Measurements from ENCODE around the gene EXO5. TPM values are rescaled to one million over a fixed set of nuclear protein-coding genes. Genes with fewer than 3 reads are reported as not detected.
A peak's percentile ranks its signal among the peaks of the same experiment; 100 is the strongest.

The EXO5 gene
- polyA plus RNA-seq, 3 donors, result 1.5 to 3.4 (median 2.6) TPM

GRCh38 chr1:40534589-40534988 is 26.0 kb downstream of the EXO5 start:
- no peak for DNase-seq
- intact Hi-C loops (cut with micrococcal nuclease), result no loop called here
- peaks cover 0 to 23% (median 7%) of the 10 kb centered on the region in 7 donors for H3K9me3 Mint-ChIP-seq

GRCh38 chr1:40535732-40536131 is 27.2 kb downstream of the EXO5 start:
- H3K4me3 Mint-ChIP-seq, result no peak overlapping the region
- no peak for TF ChIP-seq CTCF (IDR thresholded peaks at IDR 0.05)

More at GRCh38 chr1:40534589-40534988, 26.0 kb downstream of the EXO5 start:
- no peak for TF ChIP-seq CTCF (IDR thresholded peaks at IDR 0.05)
- no peak overlapping the region for H3K4me3 Mint-ChIP-seq
- no peaks in the 10 kb centered on the region for H3K27me3 ChIP-seq (ENCODE audit: control insufficient read depth in 2 of 2, insufficient read depth in 2 of 2, low read length in 2 of 2)
- H3K27ac ChIP-seq (ENCODE audit: low read depth in 1 of 2, low read length in 2 of 2), result no peak overlapping the region
- no peaks in the 10 kb centered on the region for H4K20me1 ChIP-seq (ENCODE audit: insufficient read depth, low read length)
- no peaks in the 10 kb centered on the region for H3K27me3 Mint-ChIP-seq (ENCODE audit: low read depth in 3 of 3)
- no peak overlapping the region for H3K4me2 ChIP-seq (replicated peaks; ENCODE audit: extremely low read depth, low read length, poor library complexity, severe bottlenecking)
- H2AFZ ChIP-seq (ENCODE audit: insufficient read depth, low read depth, low read length, poor library complexity, severe bottlenecking), result no peak overlapping the region
- no peak overlapping the region for H3K9ac ChIP-seq (ENCODE audit: insufficient read depth, low read length, poor library complexity, severe bottlenecking)
- peaks cover 28% of the 10 kb centered on the region for H3K79me2 ChIP-seq (ENCODE audit: insufficient read depth, low read length)
- no peaks in the 10 kb centered on the region for H3K9me3 ChIP-seq (replicated peaks in 1 of 2; ENCODE audit: control insufficient read depth in 1 of 2, insufficient read depth in 1 of 2, low read length in 2 of 2)
- H3K36me3 ChIP-seq (replicated peaks in 1 of 2; ENCODE audit: control insufficient read depth in 1 of 2, insufficient read depth in 2 of 2, low read length in 2 of 2), result peaks cover 0 to 9% of the 10 kb centered on the region in 2 donors
- peaks cover 9 to 13% of the 10 kb centered on the region in 2 donors for H3K36me3 Mint-ChIP-seq
- peaks cover 30% of the 10 kb centered on the region for H3K4me1 Mint-ChIP-seq
- peaks cover 26 to 34% of the 10 kb centered on the region in 2 donors for H3K4me1 ChIP-seq (ENCODE audit: control insufficient read depth in 1 of 2, insufficient read depth in 2 of 2, low read length in 2 of 2)
- no peak overlapping the region for H3K27ac Mint-ChIP-seq
- no peak overlapping the region for H3K4me3 ChIP-seq (replicated peaks in 1 of 3; ENCODE audit: low read depth in 2 of 3, low read length in 3 of 3)

More at GRCh38 chr1:40535732-40536131, 27.2 kb downstream of the EXO5 start:
- Mint-ChIP-seq H3K9me3 (peaks cover 0 to 14% (median 5%) of the 10 kb centered on the region in 7 donors), H3K27ac (peak overlapping the region in 1 of 7 donors; percentile 30), H3K27me3 (ENCODE audit: low read depth in 3 of 3) (no peaks in the 10 kb centered on the region), H3K36me3 (peaks cover 9 to 16% of the 10 kb centered on the region in 2 donors), H3K4me1 (peaks cover 34% of the 10 kb centered on the region)
- Histone ChIP-seq H3K27ac (ENCODE audit: low read depth in 1 of 2, low read length in 2 of 2) (no peak overlapping the region), H3K4me3 (replicated peaks in 1 of 3; ENCODE audit: low read depth in 2 of 3, low read length in 3 of 3) (no peak overlapping the region), H3K4me1 (ENCODE audit: control insufficient read depth in 1 of 2, insufficient read depth in 2 of 2, low read length in 2 of 2) (peaks cover 28 to 36% of the 10 kb centered on the region in 2 donors), H4K20me1 (ENCODE audit: insufficient read depth, low read length) (no peaks in the 10 kb centered on the region), H2AFZ (ENCODE audit: insufficient read depth, low read depth, low read length, poor library complexity, severe bottlenecking) (no peak overlapping the region), H3K9me3 (replicated peaks in 1 of 2; ENCODE audit: control insufficient read depth in 1 of 2, insufficient read depth in 1 of 2, low read length in 2 of 2) (no peaks in the 10 kb centered on the region), H3K36me3 (replicated peaks in 1 of 2; ENCODE audit: control insufficient read depth in 1 of 2, insufficient read depth in 2 of 2, low read length in 2 of 2) (peaks cover 0 to 12% of the 10 kb centered on the region in 2 donors), H3K9ac (ENCODE audit: insufficient read depth, low read length, poor library complexity, severe bottlenecking) (no peak overlapping the region), H3K79me2 (ENCODE audit: insufficient read depth, low read length) (peaks cover 32% of the 10 kb centered on the region), H3K4me2 (replicated peaks; ENCODE audit: extremely low read depth, low read length, poor library complexity, severe bottlenecking) (no peak overlapping the region), H3K27me3 (ENCODE audit: control insufficient read depth in 2 of 2, insufficient read depth in 2 of 2, low read length in 2 of 2) (no peaks in the 10 kb centered on the region)
- intact Hi-C loops (cut with micrococcal nuclease), result no loop called here
- no peak for DNase-seq
- no CpG with 5 or more reads among the region's 2 CpGs for WGBS (ENCODE audit: insufficient coverage)
